GM08714 (cell line): Measurements from ENCODE around the gene MT1H.

Source experiments
- H3K4me3 ChIP-seq: fragments of 200-500 bp; sonication (Bioruptor generic); 2 replicates; pipeline ENCODE4 v1.5.1; 2014; ENCODE audit warnings: mild to moderate bottlenecking, low read length, inconsistent platforms
- ZNF274 ChIP-seq: IDR thresholded peaks from 2 replicates; pipeline ENCODE4 v1.6.1; 2012; ENCODE audit warnings: mild to moderate bottlenecking, low read depth, low read length

The MT1H gene

GRCh38 chr16:56682703-56683397 lies 13.2 kb downstream of the MT1H start:
- no peak for TF ChIP-seq ZNF274
- peak overlapping the region; percentile 70; the same call in 1 of the 2 replicates for H3K4me3 ChIP-seq

- H3K4me3 ChIP-seq, result no peak overlapping the region; the same call in 1 of the 2 replicates
- TF ChIP-seq ZNF274, result no peak
Measured at GRCh38 chr16:56683424-56684172, 14.0 kb downstream of the MT1H start.

- TF ChIP-seq ZNF274, result no peak
- H3K4me3 ChIP-seq, result no peak overlapping the region
Measured at GRCh38 chr16:56684256-56684925, 14.8 kb downstream of the MT1H start.

DNA sequence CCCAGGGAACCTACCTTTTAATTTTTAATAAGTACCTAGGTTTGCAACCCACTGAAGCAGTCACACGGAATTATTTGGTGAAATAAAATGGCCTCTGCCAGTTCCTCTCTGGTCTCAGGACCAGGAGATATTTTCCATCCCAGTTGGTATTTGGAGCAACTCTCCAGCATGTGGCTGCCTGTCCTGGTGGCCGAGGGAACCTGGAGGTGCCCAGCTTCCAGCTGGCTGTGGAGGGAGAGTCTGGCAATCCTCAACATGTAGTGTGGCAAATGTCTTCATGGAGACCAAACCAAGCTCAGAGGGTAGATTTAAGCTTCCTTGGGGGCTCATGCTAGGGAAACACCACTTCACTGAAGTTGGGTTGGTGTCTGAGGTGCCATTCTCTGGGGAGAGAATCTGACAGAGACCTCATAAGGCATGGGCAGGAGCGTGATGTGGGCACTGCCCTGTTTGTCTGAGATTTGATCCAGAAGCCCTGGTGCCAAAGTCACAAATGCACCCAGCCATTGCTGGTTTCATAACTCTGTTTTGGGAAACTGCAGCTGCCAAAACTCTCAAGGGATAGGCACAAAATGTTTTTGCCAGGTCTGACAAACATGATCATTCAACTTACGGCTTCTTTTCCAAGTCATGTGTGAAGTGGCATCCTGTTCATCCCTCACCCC lies 15.4 kb downstream of the MT1H start:
- TF ChIP-seq ZNF274, result no peak
- no peak overlapping the region for H3K4me3 ChIP-seq

DNA sequence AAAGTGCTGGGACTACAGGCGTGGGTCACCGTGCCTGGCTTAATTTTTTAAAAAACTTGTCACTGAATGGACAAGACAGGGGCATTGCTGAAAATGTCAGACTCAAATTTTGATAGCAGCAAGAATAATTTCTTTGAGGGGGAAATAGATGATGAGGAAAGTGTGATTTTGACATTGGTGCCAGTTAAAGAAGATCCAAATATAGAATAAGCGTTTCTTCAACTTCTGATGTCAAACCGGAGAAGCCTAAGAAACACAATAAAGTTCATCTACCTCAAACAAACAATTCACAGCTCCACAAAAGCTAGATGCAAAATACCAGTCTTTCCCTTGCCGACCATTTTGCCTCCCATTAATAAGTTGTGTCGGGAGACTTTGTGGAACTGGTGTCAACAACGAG lies 17.1 kb downstream of the MT1H start:
- H3K4me3 ChIP-seq, result no peak overlapping the region
- no peak for TF ChIP-seq ZNF274

DNA sequence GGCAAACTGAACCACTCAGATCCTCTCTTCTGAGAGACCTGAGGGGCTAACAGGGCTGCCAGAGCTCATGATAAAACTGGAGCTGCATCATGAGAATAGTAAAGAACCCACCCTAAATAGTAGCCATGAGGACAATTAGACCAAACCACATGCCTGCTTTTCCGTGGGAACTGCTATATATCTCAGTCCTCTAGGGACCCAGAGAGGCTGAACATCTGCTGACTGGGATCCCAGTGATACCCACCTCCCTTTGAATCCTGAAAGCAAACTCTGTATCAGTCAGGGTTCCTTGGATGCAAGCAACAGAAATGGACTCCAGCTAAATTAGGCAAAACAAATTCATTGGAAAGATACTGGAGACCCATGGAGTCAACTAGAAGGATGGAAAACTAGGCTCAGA lies 19.1 kb downstream of the MT1H start:
- H3K4me3 ChIP-seq, result no peak overlapping the region

GRCh38 chr16:56689171-56689570 lies 19.6 kb downstream of the MT1H start:
- TF ChIP-seq ZNF274, result no peak
- no peak overlapping the region for H3K4me3 ChIP-seq

More for the DNA sequence above, 19.1 kb downstream of the MT1H start:
- TF ChIP-seq ZNF274, result no peak

- H3K4me3 ChIP-seq, result no peak overlapping the region
- no peak for TF ChIP-seq ZNF274
Measured at GRCh38 chr16:56690420-56691122, 21.0 kb downstream of the MT1H start.

GRCh38 chr16:56691885-56692284 lies 22.3 kb downstream of the MT1H start:
- no peak overlapping the region for H3K4me3 ChIP-seq
- no peak for TF ChIP-seq ZNF274

DNA sequence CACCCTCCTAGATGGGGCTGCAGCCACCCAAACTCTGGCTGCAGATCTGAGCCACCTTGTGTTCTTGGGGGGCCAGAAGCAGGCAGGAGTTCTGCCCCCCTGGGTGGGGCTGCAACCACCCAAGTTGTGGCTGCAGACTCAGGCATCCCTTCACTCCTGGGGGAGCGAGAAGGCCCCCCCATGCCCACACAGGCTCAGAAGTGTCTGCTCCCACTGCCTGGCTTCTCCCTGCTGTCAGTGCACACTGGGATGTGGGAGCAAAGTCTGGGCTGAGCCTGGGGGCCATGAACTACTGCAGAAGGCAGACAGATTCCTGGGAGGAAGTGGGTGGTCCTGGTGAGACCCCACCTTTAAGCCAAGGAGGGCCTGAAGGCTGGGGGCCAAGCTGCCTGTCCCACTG lies 25.6 kb downstream of the MT1H start:
- no peak for TF ChIP-seq ZNF274
- no peak overlapping the region for H3K4me3 ChIP-seq

GRCh38 chr16:56697456-56698155 lies 28.0 kb downstream of the MT1H start:
- no peak for TF ChIP-seq ZNF274
- no peak overlapping the region for H3K4me3 ChIP-seq

DNA sequence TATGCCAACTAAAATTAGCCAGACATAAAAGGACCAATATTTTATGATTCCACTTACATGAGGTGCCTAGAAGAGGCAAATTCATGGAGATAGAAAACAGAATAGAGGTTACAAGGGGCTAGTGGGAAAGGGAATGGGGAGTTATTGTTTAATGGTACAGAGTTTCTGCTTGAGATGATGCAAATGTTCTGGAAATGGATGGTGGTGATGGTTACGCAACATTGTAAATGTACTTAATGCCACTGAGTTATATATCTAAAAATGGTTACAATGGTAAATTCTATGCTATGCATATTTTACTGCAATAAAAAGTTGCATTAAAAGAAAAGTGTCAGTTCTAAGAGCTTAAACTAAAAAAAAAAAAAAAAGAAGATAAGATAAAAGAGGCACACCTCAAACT lies 30.6 kb downstream of the MT1H start:
- H3K4me3 ChIP-seq, result no peak overlapping the region
- no peak for TF ChIP-seq ZNF274

DNA sequence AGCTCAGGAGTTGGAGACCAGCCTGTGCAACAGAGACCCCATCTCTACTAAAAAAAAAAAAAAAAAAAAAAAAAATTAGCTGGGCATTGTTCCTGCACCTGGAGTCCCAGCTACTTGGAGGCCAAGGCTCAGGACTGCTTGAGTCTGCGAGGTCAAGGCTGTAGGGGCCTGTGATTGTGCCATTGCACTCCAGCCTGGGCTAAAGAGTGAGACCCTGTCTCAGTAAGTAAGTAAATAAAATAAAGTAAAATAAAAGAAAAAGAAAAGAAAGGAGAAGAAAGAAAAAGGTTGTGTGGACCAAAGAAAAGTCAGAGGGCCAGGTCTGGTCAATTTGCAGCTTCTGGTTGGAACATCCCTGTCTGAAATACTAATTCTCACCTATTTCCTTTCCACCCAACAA lies 31.0 kb downstream of the MT1H start:
- TF ChIP-seq ZNF274, result no peak
- no peak overlapping the region for H3K4me3 ChIP-seq
